SK-N-SH treated with all-trans-retinoic acid at 6 μM for 48 hours (cell line): ENCODE measurements around the gene CTTNBP2.

Source experiments
- ATAC-seq: fragments of 200-7000 bp; cut with Tn5 transposase; 3 replicates; pipeline ENCODE4 v1.9.1; 2020; ENCODE audit warnings: mild to moderate bottlenecking, moderate library complexity
- ARNTL ChIP-seq: fragments of 450-650 bp; formaldehyde crosslinking; IDR thresholded peaks from 2 replicates; pipeline ENCODE4 v1.5.0; 2020; ENCODE audit warnings: low read depth, mild to moderate bottlenecking, moderate library complexity, borderline replicate concordance
- BACH2 ChIP-seq: fragments of 250-450 bp; sonication (Bioruptor Pico); IDR thresholded peaks from 2 replicates; pipeline ENCODE4 v1.9.0; 2021; ENCODE audit warnings: mild to moderate bottlenecking, borderline replicate concordance
- CREB5 ChIP-seq: fragments of 250-450 bp; sonication (Bioruptor Pico); IDR thresholded peaks from 2 replicates; pipeline ENCODE4 v1.5.1; 2020; ENCODE audit warnings: low read depth, mild to moderate bottlenecking, moderate library complexity
- CSDC2 ChIP-seq: fragments of 250-450 bp; sonication (Bioruptor Pico); IDR thresholded peaks from 2 replicates; pipeline ENCODE4 v1.5.0; 2020; ENCODE audit warnings: mild to moderate bottlenecking, moderate library complexity
- CSRNP3 ChIP-seq: fragments of 250-450 bp; sonication (Bioruptor Pico); IDR thresholded peaks from 2 replicates; pipeline ENCODE4 v1.5.1; 2021; ENCODE audit warnings: mild to moderate bottlenecking, moderate library complexity
- ESRRG ChIP-seq: fragments of 250-450 bp; sonication (Bioruptor Pico); IDR thresholded peaks from 2 replicates; pipeline ENCODE4 v1.6.1; 2021; ENCODE audit warnings: mild to moderate bottlenecking
- ISL1 ChIP-seq: fragments of 250-450 bp; sonication (Bioruptor Pico); IDR thresholded peaks from 2 replicates; pipeline ENCODE4 v2.1.2; 2022; ENCODE audit warnings: mild to moderate bottlenecking, moderate library complexity
- OSR1 ChIP-seq: fragments of 250-450 bp; sonication (Bioruptor Pico); IDR thresholded peaks from 2 replicates; pipeline ENCODE4 v1.8.0; 2022; ENCODE audit warnings: moderate library complexity, mild to moderate bottlenecking, inconsistent platforms
- POU6F1 ChIP-seq: fragments of 250-450 bp; sonication (Bioruptor Pico); IDR thresholded peaks from 2 replicates; pipeline ENCODE4 v1.8.0; 2021; ENCODE audit warnings: low read depth, mild to moderate bottlenecking, moderate library complexity, borderline replicate concordance
- PPARA ChIP-seq: fragments of 250-450 bp; sonication (Bioruptor Pico); IDR thresholded peaks from 2 replicates; pipeline ENCODE4 v1.5.0; 2020; ENCODE audit warnings: mild to moderate bottlenecking, borderline replicate concordance
- RARB ChIP-seq: fragments of 250-450 bp; sonication (Bioruptor Pico); IDR thresholded peaks from 2 replicates; pipeline ENCODE4 v1.8.0; 2021; ENCODE audit warnings: mild to moderate bottlenecking, moderate library complexity
- SNAI2 ChIP-seq: fragments of 250-450 bp; sonication (Bioruptor Pico); IDR thresholded peaks from 2 replicates; pipeline ENCODE4 v1.5.0; 2020; ENCODE audit warnings: mild to moderate bottlenecking, moderate library complexity
- TCF4 ChIP-seq: fragments of 250-450 bp; sonication (Bioruptor Pico); IDR thresholded peaks from 2 replicates; pipeline ENCODE4 v1.8.0; 2021; ENCODE audit warnings: mild to moderate bottlenecking, moderate library complexity, borderline replicate concordance
- TOX ChIP-seq: fragments of 250-450 bp; sonication (Bioruptor Pico); IDR thresholded peaks from 2 replicates; pipeline ENCODE4 v1.8.0; 2021; ENCODE audit warnings: mild to moderate bottlenecking, moderate library complexity, borderline replicate concordance
- ZC3H10 ChIP-seq: fragments of 250-450 bp; sonication (Bioruptor Pico); IDR thresholded peaks from 2 replicates; pipeline ENCODE4 v1.5.1; 2021; ENCODE audit warnings: mild to moderate bottlenecking, moderate library complexity
- ZFP3 ChIP-seq: fragments of 250-450 bp; sonication (Bioruptor Pico); IDR thresholded peaks from 2 replicates; pipeline ENCODE4 v1.5.0; 2020; ENCODE audit warnings: mild to moderate bottlenecking, moderate library complexity
- ZFP30 ChIP-seq: fragments of 450-650 bp; formaldehyde crosslinking; IDR thresholded peaks from 2 replicates; pipeline ENCODE4 v1.5.0; 2022; ENCODE audit warnings: mild to moderate bottlenecking, moderate library complexity
- ZNF565 ChIP-seq: fragments of 450-650 bp; formaldehyde crosslinking; conservative IDR thresholded peaks from 2 replicates; pipeline ENCODE4 v1.5.0; 2020; ENCODE audit warnings: low read depth, mild to moderate bottlenecking, moderate library complexity
- ZNF70 ChIP-seq: fragments of 450-650 bp; formaldehyde crosslinking; IDR thresholded peaks from 2 replicates; pipeline ENCODE4 v1.5.0; 2020; ENCODE audit warnings: mild to moderate bottlenecking, moderate library complexity
- ZNF8 ChIP-seq: fragments of 450-650 bp; formaldehyde crosslinking; IDR thresholded peaks from 2 replicates; pipeline ENCODE4 v1.5.0; 2020; ENCODE audit warnings: mild to moderate bottlenecking, moderate library complexity
- TF ChIP-seq, protein P1 (sequence below): fragments of 250-450 bp; sonication (Bioruptor Pico); IDR thresholded peaks from 2 replicates; pipeline ENCODE4 v1.5.0; 2020; ENCODE audit warnings: mild to moderate bottlenecking, moderate library complexity
- TF ChIP-seq, protein P2 (sequence below): fragments of 250-450 bp; sonication (Bioruptor Pico); IDR thresholded peaks from 2 replicates; pipeline ENCODE4 v1.8.0; 2020; ENCODE audit warnings: mild to moderate bottlenecking, moderate library complexity, borderline replicate concordance

Gene CTTNBP2

GRCh38 chr7:117841611-117842010 is 31.6 kb downstream of the CTTNBP2 start:
- no peak for ATAC-seq
- TF ChIP-seq TCF4 (CRISPR knock-in tag) (no peak), ZFP3 (CRISPR knock-in tag) (no peak), ESRRG (CRISPR knock-in tag) (no peak), ISL1 (no peak), CSDC2 (CRISPR knock-in tag) (no peak), ZNF565 (CRISPR knock-in tag) (no peak)
- TF ChIP-seq, protein P1, sequence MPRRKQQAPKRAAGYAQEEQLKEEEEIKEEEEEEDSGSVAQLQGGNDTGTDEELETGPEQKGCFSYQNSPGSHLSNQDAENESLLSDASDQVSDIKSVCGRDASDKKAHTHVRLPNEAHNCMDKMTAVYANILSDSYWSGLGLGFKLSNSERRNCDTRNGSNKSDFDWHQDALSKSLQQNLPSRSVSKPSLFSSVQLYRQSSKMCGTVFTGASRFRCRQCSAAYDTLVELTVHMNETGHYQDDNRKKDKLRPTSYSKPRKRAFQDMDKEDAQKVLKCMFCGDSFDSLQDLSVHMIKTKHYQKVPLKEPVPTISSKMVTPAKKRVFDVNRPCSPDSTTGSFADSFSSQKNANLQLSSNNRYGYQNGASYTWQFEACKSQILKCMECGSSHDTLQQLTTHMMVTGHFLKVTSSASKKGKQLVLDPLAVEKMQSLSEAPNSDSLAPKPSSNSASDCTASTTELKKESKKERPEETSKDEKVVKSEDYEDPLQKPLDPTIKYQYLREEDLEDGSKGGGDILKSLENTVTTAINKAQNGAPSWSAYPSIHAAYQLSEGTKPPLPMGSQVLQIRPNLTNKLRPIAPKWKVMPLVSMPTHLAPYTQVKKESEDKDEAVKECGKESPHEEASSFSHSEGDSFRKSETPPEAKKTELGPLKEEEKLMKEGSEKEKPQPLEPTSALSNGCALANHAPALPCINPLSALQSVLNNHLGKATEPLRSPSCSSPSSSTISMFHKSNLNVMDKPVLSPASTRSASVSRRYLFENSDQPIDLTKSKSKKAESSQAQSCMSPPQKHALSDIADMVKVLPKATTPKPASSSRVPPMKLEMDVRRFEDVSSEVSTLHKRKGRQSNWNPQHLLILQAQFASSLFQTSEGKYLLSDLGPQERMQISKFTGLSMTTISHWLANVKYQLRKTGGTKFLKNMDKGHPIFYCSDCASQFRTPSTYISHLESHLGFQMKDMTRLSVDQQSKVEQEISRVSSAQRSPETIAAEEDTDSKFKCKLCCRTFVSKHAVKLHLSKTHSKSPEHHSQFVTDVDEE (CRISPR knock-in tag) = no peak

- TF ChIP-seq PPARA (CRISPR knock-in tag) (no peak), ZC3H10 (CRISPR knock-in tag) (no peak), ISL1 (no peak), CSRNP3 (no peak), SNAI2 (CRISPR knock-in tag) (no peak)
- TF ChIP-seq, protein P2, sequence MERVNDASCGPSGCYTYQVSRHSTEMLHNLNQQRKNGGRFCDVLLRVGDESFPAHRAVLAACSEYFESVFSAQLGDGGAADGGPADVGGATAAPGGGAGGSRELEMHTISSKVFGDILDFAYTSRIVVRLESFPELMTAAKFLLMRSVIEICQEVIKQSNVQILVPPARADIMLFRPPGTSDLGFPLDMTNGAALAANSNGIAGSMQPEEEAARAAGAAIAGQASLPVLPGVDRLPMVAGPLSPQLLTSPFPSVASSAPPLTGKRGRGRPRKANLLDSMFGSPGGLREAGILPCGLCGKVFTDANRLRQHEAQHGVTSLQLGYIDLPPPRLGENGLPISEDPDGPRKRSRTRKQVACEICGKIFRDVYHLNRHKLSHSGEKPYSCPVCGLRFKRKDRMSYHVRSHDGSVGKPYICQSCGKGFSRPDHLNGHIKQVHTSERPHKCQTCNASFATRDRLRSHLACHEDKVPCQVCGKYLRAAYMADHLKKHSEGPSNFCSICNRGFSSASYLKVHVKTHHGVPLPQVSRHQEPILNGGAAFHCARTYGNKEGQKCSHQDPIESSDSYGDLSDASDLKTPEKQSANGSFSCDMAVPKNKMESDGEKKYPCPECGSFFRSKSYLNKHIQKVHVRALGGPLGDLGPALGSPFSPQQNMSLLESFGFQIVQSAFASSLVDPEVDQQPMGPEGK (CRISPR knock-in tag) = no peak
- TF ChIP-seq, all 23 proteins: peak for 0
- ATAC-seq = no peak
Observed at GRCh38 chr7:117841011-117841410, 32.2 kb downstream of the CTTNBP2 start.

GRCh38 chr7:117839507-117839906 is 33.7 kb downstream of the CTTNBP2 start:
- TF ChIP-seq SNAI2 (CRISPR knock-in tag) (no peak), ESRRG (CRISPR knock-in tag) (no peak), ARNTL (CRISPR knock-in tag) (no peak), ISL1 (no peak), ZFP3 (CRISPR knock-in tag) (no peak), BACH2 (CRISPR knock-in tag) (no peak), OSR1 (CRISPR knock-in tag) (no peak), ZNF565 (CRISPR knock-in tag) (no peak), RARB (CRISPR knock-in tag) (no peak), ZNF70 (CRISPR knock-in tag) (no peak), CREB5 (CRISPR knock-in tag) (no peak), ZFP30 (CRISPR knock-in tag) (no peak), ZNF8 (no peak), PPARA (CRISPR knock-in tag) (no peak), POU6F1 (CRISPR knock-in tag) (no peak), CSRNP3 (no peak), TOX (no peak)
- TF ChIP-seq, protein P2 (CRISPR knock-in tag) = no peak
- TF ChIP-seq, protein P1 (CRISPR knock-in tag) = no peak
- TF ChIP-seq, all 23 proteins: peak for 0
- ATAC-seq = no peak
